Activated naive CD4-positive, alpha-beta T cell (primary cell): ENCODE data around the gene GLI3.

ENCODE experiments used
- DNase-seq, 4 experiments: peaks; one replicate each; lab custom pipeline; 2025; lab: John Stamatoyannopoulos, UW

GLI3 gene

DNA sequence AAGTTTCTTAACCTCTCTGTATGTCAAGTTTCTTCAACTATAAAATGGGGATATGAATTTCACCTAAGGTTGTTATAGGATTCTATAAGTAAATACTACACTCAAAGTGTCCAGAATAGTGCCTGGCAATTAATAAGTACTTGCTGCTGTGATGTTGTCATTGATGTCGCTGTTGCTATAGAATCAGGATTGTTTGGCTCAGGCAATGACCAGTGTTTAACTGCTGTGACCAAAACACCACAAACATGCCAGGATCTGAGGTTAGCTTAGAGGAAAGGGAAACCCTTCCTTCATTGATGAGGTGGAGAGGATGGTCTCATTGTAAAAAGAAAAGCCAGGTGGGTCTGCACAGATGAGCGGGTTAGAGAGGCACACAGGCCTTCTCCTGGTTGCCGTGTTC lies 311.1 kb downstream of the GLI3 start:
- no peak for DNase-seq

DNA sequence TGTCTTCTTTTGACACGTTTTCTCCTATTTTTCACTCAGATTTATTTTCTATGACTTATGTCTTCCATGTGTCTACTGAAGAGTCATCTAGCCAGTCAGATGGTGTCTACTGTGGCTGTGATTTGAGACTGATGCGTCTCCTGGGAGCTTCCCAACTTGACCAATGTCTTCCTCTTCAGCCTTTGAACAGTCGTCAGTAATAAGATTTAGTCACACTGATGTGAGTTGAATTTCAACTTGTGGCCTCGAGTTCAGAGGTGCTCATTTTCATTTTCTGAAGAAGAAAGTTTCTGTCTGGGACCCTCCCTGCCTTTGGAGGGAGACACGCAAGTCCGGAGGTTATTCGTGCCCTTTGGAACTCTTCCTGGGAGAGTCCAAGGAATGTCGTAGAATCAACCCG lies 312.2 kb downstream of the GLI3 start:
- DNase-seq = no peak

DNA sequence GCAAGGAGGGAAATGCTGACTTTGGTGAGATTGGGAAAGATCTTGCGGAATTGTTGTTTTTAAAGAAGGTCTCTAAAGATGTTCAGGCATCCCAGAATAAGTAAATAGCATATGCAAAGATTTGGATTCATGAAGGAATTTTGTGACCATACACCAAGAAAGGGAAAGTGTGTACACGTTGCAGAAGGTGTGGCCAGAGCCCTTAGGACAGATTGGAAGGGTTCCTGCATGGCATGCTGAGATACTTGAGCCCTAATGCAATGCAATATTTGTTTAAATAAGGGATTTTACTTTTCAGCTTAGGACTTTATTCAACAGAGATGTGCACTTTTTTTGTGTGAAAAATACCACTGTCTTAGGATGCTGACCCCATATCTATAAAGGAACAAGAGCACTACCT lies 314.6 kb downstream of the GLI3 start:
- DNase-seq = no peak

DNA sequence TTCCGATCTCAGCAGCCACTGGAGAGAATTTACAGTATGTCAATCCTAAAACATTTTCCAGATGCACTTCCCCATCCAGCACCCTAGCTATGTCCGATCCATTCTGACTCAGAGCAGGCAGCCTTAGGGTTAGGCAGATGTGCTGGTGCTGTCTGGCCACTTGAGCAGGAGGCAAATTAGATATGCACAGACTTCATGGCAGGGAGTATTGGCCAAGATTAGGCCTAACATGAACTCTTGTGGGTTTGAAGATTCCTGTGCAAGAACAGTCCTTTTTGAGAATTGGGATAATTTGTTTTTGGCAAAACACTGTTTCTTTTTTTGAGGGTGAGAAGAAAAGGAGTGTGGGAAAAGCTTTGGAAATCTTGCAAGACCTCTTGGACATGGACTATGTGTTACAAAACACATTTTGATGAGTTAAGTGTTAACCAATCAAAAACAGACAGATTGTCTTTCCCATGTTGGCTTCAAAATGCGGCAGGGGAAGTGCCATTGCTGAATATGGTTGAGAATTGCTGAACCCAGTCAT lies 315.5 kb downstream of the GLI3 start:
- no peak for DNase-seq

DNA sequence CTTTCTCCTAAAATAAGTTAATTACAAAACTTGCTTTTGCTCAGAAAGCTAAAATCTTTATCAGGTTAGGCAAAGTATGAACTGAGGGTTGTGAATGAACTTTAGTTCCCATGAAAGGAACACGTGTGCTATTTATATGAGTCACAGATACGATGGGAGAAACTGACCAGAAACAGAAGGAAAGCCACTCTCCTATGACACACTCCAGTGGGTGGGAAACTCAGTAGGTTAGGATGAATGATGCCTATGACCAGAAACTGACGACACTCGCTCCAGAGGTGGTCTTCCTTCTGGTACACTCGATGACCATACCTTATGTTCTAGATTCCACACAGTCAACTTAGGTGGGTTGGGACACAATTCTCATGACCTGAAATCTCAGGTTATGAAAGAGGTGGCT lies 318.4 kb downstream of the GLI3 start:
- no peak for DNase-seq

DNA sequence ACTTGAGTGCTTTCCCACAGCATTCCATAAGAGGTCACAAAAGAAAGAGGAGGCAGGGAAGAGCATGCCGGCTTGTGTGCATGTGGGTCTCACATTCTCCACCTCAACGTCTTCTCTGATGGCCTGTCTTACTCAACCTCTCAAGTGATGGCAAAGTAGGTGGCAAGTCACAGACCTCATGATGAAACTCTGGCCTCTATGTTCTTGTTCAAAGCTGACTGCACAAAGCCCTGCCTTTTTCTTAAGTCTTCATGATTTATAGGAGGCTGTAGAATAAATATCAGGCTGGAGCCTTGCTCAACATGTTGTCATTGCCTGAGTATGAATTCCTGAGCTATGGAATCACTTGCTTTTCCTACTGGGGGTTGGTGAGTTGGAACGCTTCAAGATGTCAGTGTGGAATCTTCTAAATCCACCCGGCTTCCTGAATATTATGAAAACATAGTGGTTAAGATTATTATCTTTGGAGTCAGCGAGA lies 320.5 kb downstream of the GLI3 start:
- DNase-seq = no peak

DNA sequence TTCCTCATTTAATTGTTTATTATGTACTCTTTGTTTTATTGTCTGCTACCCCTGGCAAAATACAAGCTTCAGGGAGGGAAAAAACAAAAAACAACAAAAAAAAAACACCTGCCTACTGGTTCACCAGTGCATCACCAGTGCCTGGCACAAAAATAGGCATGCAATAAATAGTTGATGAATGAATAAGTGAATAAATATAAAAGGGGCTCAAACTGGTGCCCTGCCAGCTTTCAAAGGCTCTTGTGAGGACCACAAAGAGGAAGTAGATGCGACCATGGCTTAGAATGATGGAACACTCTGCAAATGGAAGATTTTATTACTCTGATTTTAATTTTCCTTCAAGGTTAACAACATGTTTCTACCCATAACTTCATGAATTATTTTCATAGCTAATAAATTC lies 321.1 kb downstream of the GLI3 start:
- no peak for DNase-seq

DNA sequence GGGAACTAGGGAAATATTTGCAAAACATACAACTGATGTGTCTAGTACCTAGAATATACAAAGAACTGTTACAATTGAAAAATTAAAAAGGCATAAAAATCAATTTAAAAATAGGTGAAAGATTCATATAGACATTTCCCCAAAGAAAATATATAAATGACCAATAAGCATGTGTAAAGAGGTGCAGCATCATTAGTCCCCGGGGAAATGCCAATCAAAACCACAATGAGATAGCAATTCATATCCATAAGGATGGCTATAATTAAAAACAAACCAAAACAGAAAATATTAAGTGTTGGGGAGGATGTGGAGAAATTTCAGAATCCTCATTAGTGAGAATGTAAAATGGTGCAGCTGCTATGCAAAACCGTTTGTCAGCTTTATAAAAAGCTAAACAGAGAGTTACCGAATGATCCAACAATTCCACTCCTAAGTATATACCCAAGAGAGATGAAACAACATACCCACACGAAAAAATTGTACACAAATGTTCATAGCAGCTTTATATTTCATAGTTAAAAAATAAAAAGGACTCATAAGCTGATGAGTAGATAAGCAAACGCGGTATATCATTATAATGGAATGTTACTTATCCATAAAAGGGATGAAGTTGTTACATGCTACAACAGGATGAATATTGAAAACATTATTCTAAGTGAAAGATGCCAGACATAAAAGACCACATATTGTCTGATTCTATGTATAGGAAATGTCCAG lies 324.0 kb downstream of the GLI3 start:
- DNase-seq = no peak

DNA sequence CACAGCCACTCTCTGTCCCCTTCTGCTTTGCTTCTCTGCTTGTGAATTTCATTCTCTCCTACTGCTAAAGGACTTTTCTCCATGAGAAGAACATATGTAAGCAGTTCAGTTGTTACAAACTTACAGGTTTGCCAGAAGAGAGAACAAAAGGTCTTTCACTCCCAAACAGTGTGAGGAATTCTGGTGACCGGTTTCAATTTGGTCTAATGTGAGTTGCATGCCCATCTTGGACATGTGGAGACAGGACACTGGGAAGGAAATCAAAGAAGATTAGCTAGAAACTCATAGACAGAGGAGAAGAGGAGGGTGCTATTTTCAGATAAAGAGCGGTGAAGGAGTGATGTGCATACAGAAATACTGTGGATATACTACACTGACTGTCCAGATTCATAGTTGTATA lies 324.6 kb downstream of the GLI3 start:
- DNase-seq = no peak

DNA sequence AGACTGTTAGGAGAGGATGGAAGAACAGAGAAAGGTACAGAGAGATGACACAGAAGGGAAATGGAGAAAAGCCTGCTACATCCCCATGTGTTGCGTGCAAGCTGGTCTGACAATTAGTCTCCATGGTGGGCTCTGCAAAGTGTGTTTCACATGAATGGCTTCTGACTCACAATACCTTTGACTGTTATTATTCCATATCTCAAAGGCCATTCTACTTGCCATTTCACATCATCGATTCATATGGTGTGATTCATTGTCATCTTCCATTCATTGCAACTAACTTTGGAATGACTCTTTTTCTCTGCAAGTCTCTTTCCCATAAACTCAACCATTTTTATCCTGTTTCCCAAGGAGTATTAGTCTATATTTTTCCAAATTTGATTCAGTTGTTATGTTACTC lies 325.2 kb downstream of the GLI3 start:
- no peak for DNase-seq
